ENCODE data around the gene BABAM1. TPM values are rescaled to one million over a fixed set of nuclear protein-coding genes. Genes with fewer than 3 reads are reported as not detected.
A peak's percentile ranks its signal among the peaks of the same experiment; 100 is the strongest.

BABAM1 gene
- total RNA-seq, 1 donor: 59.3 TPM

- H3K4me3 ChIP-seq (ENCODE audit: low read depth, low read length): no peak overlapping the region
- DNase-seq (ENCODE audit: low read depth): no peak
- no peak for TF ChIP-seq CTCF (IDR thresholded peaks at IDR 0.05; ENCODE audit: insufficient read depth, low read length)
These were observed 16.3 kb downstream of the BABAM1 start for GRCh38 chr19:17283504-17283996.

- no peak for DNase-seq (ENCODE audit: low read depth)
- no peak overlapping the region for H3K4me3 ChIP-seq (ENCODE audit: low read depth, low read length)
- TF ChIP-seq CTCF (IDR thresholded peaks at IDR 0.05; ENCODE audit: insufficient read depth, low read length): no peak
These were observed 18.3 kb downstream of the BABAM1 start for GRCh38 chr19:17285415-17286135.

GRCh38 chr19:17286263-17286662 is 19.0 kb downstream of the BABAM1 start:
- DNase-seq (ENCODE audit: low read depth): no peak
- TF ChIP-seq CTCF (IDR thresholded peaks at IDR 0.05; ENCODE audit: insufficient read depth, low read length): no peak
- no peak overlapping the region for H3K4me3 ChIP-seq (ENCODE audit: low read depth, low read length)

GRCh38 chr19:17286752-17287151 is 19.5 kb downstream of the BABAM1 start:
- no peak overlapping the region for H3K4me3 ChIP-seq (ENCODE audit: low read depth, low read length)
- no peak for TF ChIP-seq CTCF (IDR thresholded peaks at IDR 0.05; ENCODE audit: insufficient read depth, low read length)
- no peak for DNase-seq (ENCODE audit: low read depth)

- no peak for TF ChIP-seq CTCF (IDR thresholded peaks at IDR 0.05; ENCODE audit: insufficient read depth, low read length)
- DNase-seq (ENCODE audit: low read depth): peak; percentile 91
These were observed 22.2 kb downstream of the BABAM1 start for GRCh38 chr19:17289489-17289888.

GRCh38 chr19:17292301-17293074 is 25.2 kb downstream of the BABAM1 start:
- TF ChIP-seq CTCF (IDR thresholded peaks at IDR 0.05; ENCODE audit: insufficient read depth, low read length): peak; percentile 90
- peak overlapping the region; percentile 67 for H3K4me3 ChIP-seq (ENCODE audit: low read depth, low read length)
- peak; percentile 89 for DNase-seq (ENCODE audit: low read depth)

More at GRCh38 chr19:17289489-17289888, 22.2 kb downstream of the BABAM1 start:
- H3K4me3 ChIP-seq (ENCODE audit: low read depth, low read length): no peak overlapping the region
